SU-DHL-6 (cell line): ENCODE results near the gene WFIKKN1.

Experiments
- H2AFZ ChIP-seq: fragments of 200-600 bp; sonication (generic); 2 replicates; pipeline ENCODE4 v1.6.1; 2014; ENCODE audit warnings: low read depth, mild to moderate bottlenecking, moderate library complexity, mixed read lengths, antibody characterized with exemption, low read length; ENCODE audit not compliant: severe bottlenecking
- H3F3A ChIP-seq: fragments of 200-600 bp; shearing (Covaris generic); 2 replicates; pipeline ENCODE4 v1.6.0; 2016; ENCODE audit warnings: antibody characterized with exemption, mild to moderate bottlenecking; ENCODE audit not compliant: insufficient read depth
- H3K27ac ChIP-seq: fragments of 200-600 bp; sonication (generic); 2 replicates; pipeline ENCODE4 v1.5.1; 2016; ENCODE audit warnings: low read depth, mild to moderate bottlenecking, low read length, moderate library complexity, mixed read lengths
- H3K27me3 ChIP-seq: fragments of 200-600 bp; sonication (generic), shearing (Covaris generic); 2 replicates; pipeline ENCODE4 v1.6.0; 2014; ENCODE audit warnings: mild to moderate bottlenecking, low read length
- H3K36me3 ChIP-seq: fragments of 200-600 bp; sonication (generic); 2 replicates; pipeline ENCODE4 v1.6.1; 2014; ENCODE audit warnings: mild to moderate bottlenecking, low read length, mixed read lengths
- H3K4me2 ChIP-seq: fragments of 300-600, 200-600 bp; shearing (Covaris generic), sonication (generic); 2 replicates; pipeline ENCODE4 v1.6.0; 2014; ENCODE audit warnings: low read length, low read depth, mild to moderate bottlenecking; ENCODE audit not compliant: poor library complexity, severe bottlenecking
- H3K4me3 ChIP-seq: fragments of 200-600 bp; sonication (generic); 2 replicates; pipeline ENCODE4 v1.5.1; 2014; ENCODE audit warnings: antibody characterized with exemption, low read length, mild to moderate bottlenecking, mixed read lengths; ENCODE audit not compliant: insufficient read depth, poor library complexity, severe bottlenecking
- H3K79me2 ChIP-seq: fragments of 200-600 bp; sonication (generic); 2 replicates; pipeline ENCODE4 v1.6.1; 2014; ENCODE audit warnings: mild to moderate bottlenecking, low read length, moderate library complexity; ENCODE audit not compliant: insufficient read depth
- H3K9ac ChIP-seq: fragments of 200-600 bp; sonication (generic); 2 replicates; pipeline ENCODE4 v1.7.0; 2014; ENCODE audit warnings: mild to moderate bottlenecking, low read length
- H3K9me2 ChIP-seq: fragments of 200-600 bp; sonication (generic); replicated peaks from 2 replicates; pipeline ENCODE4 v1.6.1; 2014; ENCODE audit warnings: low read length; ENCODE audit not compliant: insufficient read depth
- H3K9me3 ChIP-seq: fragments of 200-600 bp; sonication (generic); 2 replicates; pipeline ENCODE4 v1.6.1; 2014; ENCODE audit warnings: low read length, mixed read lengths; ENCODE audit not compliant: insufficient read depth
- H4K20me1 ChIP-seq: fragments of 200-600 bp; sonication (generic); 2 replicates; pipeline ENCODE4 v1.6.1; 2014; ENCODE audit warnings: low read depth, mild to moderate bottlenecking, antibody characterized with exemption, low read length, moderate library complexity, mixed read lengths
- EZH2phosphoT487 ChIP-seq: fragments of 200-600 bp; sonication (generic), shearing (Covaris generic); conservative IDR thresholded peaks from 2 replicates; pipeline ENCODE4 v1.6.1; 2018; ENCODE audit warnings: mild to moderate bottlenecking, antibody characterized with exemption, low read length, moderate library complexity, mixed read lengths
- TF ChIP-seq, protein P1 (sequence below): fragments of 200-600 bp; sonication (generic); IDR thresholded peaks from one replicate; pipeline ENCODE4 v1.5.1; 2017; ENCODE audit warnings: antibody characterized with exemption, mild to moderate bottlenecking, low read length, moderate library complexity; ENCODE audit not compliant: insufficient read depth, poor library complexity, severe bottlenecking

WFIKKN1 gene

GRCh38 chr16:624526-625070 is 6.2 kb upstream of the WFIKKN1 start:
- Histone ChIP-seq H4K20me1 (no peaks in the 10 kb centered on the region), H3F3A (no peaks in the 10 kb centered on the region), H3K9ac (no peak overlapping the region), H3K79me2 (no peaks in the 10 kb centered on the region), H3K27ac (no peak overlapping the region), H3K27me3 (no peaks in the 10 kb centered on the region), H3K36me3 (no peaks in the 10 kb centered on the region), H3K9me3 (no peaks in the 10 kb centered on the region), H3K9me2 (no peaks in the 10 kb centered on the region), H3K4me3 (no peak overlapping the region), H3K4me2 (no peak overlapping the region), H2AFZ (no peak overlapping the region)
- no peak for TF ChIP-seq EZH2phosphoT487
- TF ChIP-seq, protein P1, sequence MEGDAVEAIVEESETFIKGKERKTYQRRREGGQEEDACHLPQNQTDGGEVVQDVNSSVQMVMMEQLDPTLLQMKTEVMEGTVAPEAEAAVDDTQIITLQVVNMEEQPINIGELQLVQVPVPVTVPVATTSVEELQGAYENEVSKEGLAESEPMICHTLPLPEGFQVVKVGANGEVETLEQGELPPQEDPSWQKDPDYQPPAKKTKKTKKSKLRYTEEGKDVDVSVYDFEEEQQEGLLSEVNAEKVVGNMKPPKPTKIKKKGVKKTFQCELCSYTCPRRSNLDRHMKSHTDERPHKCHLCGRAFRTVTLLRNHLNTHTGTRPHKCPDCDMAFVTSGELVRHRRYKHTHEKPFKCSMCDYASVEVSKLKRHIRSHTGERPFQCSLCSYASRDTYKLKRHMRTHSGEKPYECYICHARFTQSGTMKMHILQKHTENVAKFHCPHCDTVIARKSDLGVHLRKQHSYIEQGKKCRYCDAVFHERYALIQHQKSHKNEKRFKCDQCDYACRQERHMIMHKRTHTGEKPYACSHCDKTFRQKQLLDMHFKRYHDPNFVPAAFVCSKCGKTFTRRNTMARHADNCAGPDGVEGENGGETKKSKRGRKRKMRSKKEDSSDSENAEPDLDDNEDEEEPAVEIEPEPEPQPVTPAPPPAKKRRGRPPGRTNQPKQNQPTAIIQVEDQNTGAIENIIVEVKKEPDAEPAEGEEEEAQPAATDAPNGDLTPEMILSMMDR = no peak

GRCh38 chr16:625117-625976 is 5.4 kb upstream of the WFIKKN1 start:
- Histone ChIP-seq H3K79me2 (no peaks in the 10 kb centered on the region), H3K27ac (no peak overlapping the region), H3K27me3 (no peaks in the 10 kb centered on the region), H2AFZ (no peak overlapping the region), H3K4me2 (no peak overlapping the region), H3K36me3 (no peaks in the 10 kb centered on the region), H3K9ac (no peak overlapping the region), H3K9me2 (no peaks in the 10 kb centered on the region), H3K4me3 (no peak overlapping the region), H3K9me3 (no peaks in the 10 kb centered on the region), H4K20me1 (no peaks in the 10 kb centered on the region), H3F3A (no peaks in the 10 kb centered on the region)
- TF ChIP-seq EZH2phosphoT487 = no peak
- TF ChIP-seq, protein P1 = no peak

DNA sequence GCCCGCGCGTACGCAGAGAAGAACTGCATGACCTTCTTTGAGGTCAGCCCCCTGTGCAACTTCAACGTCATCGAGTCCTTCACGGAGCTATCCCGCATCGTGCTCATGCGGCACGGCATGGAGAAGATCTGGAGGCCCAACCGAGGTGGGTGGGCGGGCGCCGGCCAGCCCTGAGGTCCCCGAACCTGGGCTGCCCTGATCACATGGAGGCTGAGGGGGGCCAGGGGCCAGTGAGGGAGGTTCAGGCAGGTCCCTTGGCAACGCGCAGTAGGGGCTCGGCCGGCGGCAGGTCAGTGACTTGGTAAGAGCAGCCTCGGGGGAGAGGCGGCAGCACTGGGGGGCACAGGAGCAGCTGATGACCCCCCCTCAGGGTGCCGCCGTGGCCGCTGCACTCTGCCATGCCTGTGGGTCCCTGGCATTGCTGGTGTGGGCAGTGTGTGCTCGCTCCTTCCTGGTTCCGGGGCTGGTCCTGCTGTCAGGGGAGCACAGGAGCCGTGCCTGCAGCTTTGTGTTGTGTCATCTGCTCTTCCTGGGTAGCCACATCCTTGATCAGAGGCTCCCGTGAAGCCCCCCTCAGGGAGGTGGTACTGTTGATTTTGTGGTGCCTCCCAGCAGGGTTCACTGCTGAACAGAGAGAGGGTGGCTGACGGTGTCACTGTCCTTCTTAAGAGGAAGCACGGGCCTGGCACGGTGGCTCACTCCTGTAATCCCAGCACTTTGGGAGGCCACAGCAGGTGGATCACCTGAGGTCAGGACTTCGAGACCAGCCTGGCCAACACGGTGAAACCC is 4.6 kb upstream of the WFIKKN1 start:
- TF ChIP-seq, protein P1 = no peak
- no peak for TF ChIP-seq EZH2phosphoT487
- Histone ChIP-seq H3K27me3 (no peaks in the 10 kb centered on the region), H3K36me3 (no peaks in the 10 kb centered on the region), H3K4me3 (no peak overlapping the region), H3K27ac (no peak overlapping the region), H3K4me2 (no peak overlapping the region), H2AFZ (no peak overlapping the region), H3K9me2 (no peaks in the 10 kb centered on the region), H3F3A (no peaks in the 10 kb centered on the region), H3K79me2 (no peaks in the 10 kb centered on the region), H4K20me1 (no peaks in the 10 kb centered on the region), H3K9me3 (no peaks in the 10 kb centered on the region), H3K9ac (no peak overlapping the region)
